GM19452 (cell line): ENCODE measurements around the gene POTEB.
"Not testable (repeated sequence)": the region's sequence is repeated elsewhere in the genome, so short reads cannot be mapped to it uniquely, and the experiment has no call there.

Experiments
- ATAC-seq: cut with Tn5 transposase; IDR thresholded peaks from one replicate; pipeline ENCODE4 v1.9.1; 2021; ENCODE audit not compliant: unreplicated experiment

The POTEB gene

GRCh38 chr15:21877635-21878034, at the start of gene POTEB:
Gene POTEB, minus strand, starts transcription at chr15:21877735. Its CDS starts 489 bp downstream, at chr15:21877246.
- not testable (repeated sequence) for ATAC-seq

- not testable (repeated sequence) for ATAC-seq
Measured at GRCh38 chr15:21890955-21891354, 13.4 kb upstream of the POTEB start.

GRCh38 chr15:21889542-21889941, 12.0 kb upstream of the POTEB start:
- not testable (repeated sequence) for ATAC-seq

- ATAC-seq = not testable (repeated sequence)
Measured at GRCh38 chr15:21838831-21839230, 38.7 kb downstream of the POTEB start.
